ENCODE measurements around the gene ADARB2. TPM values are rescaled to one million over a fixed set of nuclear protein-coding genes. Genes with fewer than 3 reads are reported as not detected.

ADARB2 gene
- total and polyA plus RNA-seq, 3 experiments from 2014 or later: not detected

GRCh38 chr10:1525354-1526162, 211.8 kb downstream of the ADARB2 start:
- Histone ChIP-seq H3K36me3 (ENCODE audit: insufficient read depth, low read length) (no peaks in the 10 kb centered on the region), H3K4me3 (ENCODE audit: low read length) (no peak overlapping the region), H3K27me3 (ENCODE audit: insufficient read depth, low read length, poor library complexity, severe bottlenecking) (no peaks in the 10 kb centered on the region), H3K4me1 (ENCODE audit: insufficient read depth, low read length) (no peaks in the 10 kb centered on the region), H3K27ac (ENCODE audit: low read depth, low read length) (no peak overlapping the region), H3K9me3 (ENCODE audit: low read length) (no peaks in the 10 kb centered on the region)
- Mint-ChIP-seq H3K27ac (no peak overlapping the region), H3K9me3 (no peaks in the 10 kb centered on the region), H3K4me1 (no peaks in the 10 kb centered on the region), H3K27me3 (peaks cover 9 to 14% of the 10 kb centered on the region in 2 donors), H3K36me3 (no peaks in the 10 kb centered on the region), H3K4me3 (no peak overlapping the region)
- CTCF ChIA-PET: no interaction called here
- no peak for DNase-seq
- POLR2A ChIA-PET: no interaction called here

DNA sequence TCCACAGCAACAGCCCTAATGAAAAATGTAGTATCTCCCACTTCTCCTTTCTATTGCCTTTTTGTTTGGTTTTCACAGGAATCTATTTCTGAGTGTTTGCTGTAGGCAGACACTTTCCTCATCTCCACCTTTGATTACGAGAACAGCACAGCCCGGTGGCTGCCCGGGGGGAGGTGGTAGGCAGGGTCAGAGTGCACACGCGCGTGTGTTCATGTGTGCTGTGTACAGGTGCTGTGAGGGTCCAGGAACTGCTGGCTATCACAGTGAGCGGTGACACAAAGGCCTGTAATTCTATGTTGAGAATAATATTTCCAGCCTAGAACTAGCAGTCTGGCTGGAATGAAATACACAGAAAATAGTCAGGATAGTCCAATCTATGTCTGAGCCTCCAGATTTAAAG, 212.8 kb downstream of the ADARB2 start:
- Mint-ChIP-seq H3K36me3 (no peaks in the 10 kb centered on the region), H3K4me1 (no peaks in the 10 kb centered on the region), H3K9me3 (no peaks in the 10 kb centered on the region), H3K27ac (no peak overlapping the region), H3K27me3 (peaks cover 6 to 7% of the 10 kb centered on the region in 2 donors), H3K4me3 (no peak overlapping the region)
- POLR2A ChIA-PET: no interaction called here
- no peak for DNase-seq
- no peaks in the 10 kb centered on the region for H3K4me1 ChIP-seq (ENCODE audit: insufficient read depth, low read length)
- no peaks in the 10 kb centered on the region for H3K27me3 ChIP-seq (ENCODE audit: insufficient read depth, low read length, poor library complexity, severe bottlenecking)
- CTCF ChIA-PET: no interaction called here
- H3K36me3 ChIP-seq (ENCODE audit: insufficient read depth, low read length): no peaks in the 10 kb centered on the region
- no peaks in the 10 kb centered on the region for H3K9me3 ChIP-seq (ENCODE audit: low read length)
- no peak overlapping the region for H3K4me3 ChIP-seq (ENCODE audit: low read length)
- no peak overlapping the region for H3K27ac ChIP-seq (ENCODE audit: low read depth, low read length)

DNA sequence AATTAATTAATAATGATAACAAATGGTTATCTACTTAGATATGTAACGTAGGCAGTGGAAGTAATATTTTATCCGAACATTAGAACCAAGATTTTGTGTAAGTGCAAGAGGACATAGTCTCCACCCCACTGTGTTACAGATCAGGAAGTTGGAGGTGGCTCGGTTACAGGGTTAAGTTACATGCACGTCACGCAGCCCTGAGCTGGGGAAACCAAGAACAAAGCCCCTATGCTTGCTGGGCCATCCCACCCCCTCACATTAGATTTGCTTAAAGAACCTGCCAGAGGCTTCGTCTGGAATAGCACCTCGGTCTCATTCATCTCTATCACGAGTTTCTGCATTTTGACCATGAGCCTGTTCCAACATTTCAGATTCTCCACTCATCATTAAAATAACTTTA, 214.1 kb downstream of the ADARB2 start:
- DNase-seq: no peak
- no peaks in the 10 kb centered on the region for H3K36me3 ChIP-seq (ENCODE audit: insufficient read depth, low read length)
- H3K27ac ChIP-seq (ENCODE audit: low read depth, low read length): no peak overlapping the region
- Mint-ChIP-seq H3K27ac (no peak overlapping the region), H3K36me3 (no peaks in the 10 kb centered on the region), H3K9me3 (no peaks in the 10 kb centered on the region), H3K4me3 (no peak overlapping the region), H3K4me1 (no peaks in the 10 kb centered on the region), H3K27me3 (peaks cover 3% of the 10 kb centered on the region in 2 donors)
- H3K9me3 ChIP-seq (ENCODE audit: low read length): no peaks in the 10 kb centered on the region
- no peaks in the 10 kb centered on the region for H3K4me1 ChIP-seq (ENCODE audit: insufficient read depth, low read length)
- ChIA-PET CTCF (no interaction called here), POLR2A (no interaction called here)
- no peaks in the 10 kb centered on the region for H3K27me3 ChIP-seq (ENCODE audit: insufficient read depth, low read length, poor library complexity, severe bottlenecking)
- no peak overlapping the region for H3K4me3 ChIP-seq (ENCODE audit: low read length)

- no peak overlapping the region for H3K27ac ChIP-seq (ENCODE audit: low read depth, low read length)
- POLR2A ChIA-PET: no interaction called here
- H3K36me3 ChIP-seq (ENCODE audit: insufficient read depth, low read length): no peaks in the 10 kb centered on the region
- H3K9me3 ChIP-seq (ENCODE audit: low read length): no peaks in the 10 kb centered on the region
- no peak overlapping the region for H3K4me3 Mint-ChIP-seq
- H3K27me3 Mint-ChIP-seq: peaks cover 3% of the 10 kb centered on the region in 2 donors
- no peaks in the 10 kb centered on the region for H3K9me3 Mint-ChIP-seq
- no peak overlapping the region for H3K4me3 ChIP-seq (ENCODE audit: low read length)
- H3K4me1 Mint-ChIP-seq: no peaks in the 10 kb centered on the region
- H3K27ac Mint-ChIP-seq: no peak overlapping the region
- H3K36me3 Mint-ChIP-seq: no peaks in the 10 kb centered on the region
- CTCF ChIA-PET: no interaction called here
- H3K27me3 ChIP-seq (ENCODE audit: insufficient read depth, low read length, poor library complexity, severe bottlenecking): no peaks in the 10 kb centered on the region
- DNase-seq: no peak
- H3K4me1 ChIP-seq (ENCODE audit: insufficient read depth, low read length): no peaks in the 10 kb centered on the region
Observed at GRCh38 chr10:1522237-1522636, 215.1 kb downstream of the ADARB2 start.

GRCh38 chr10:1521741-1522140, 215.6 kb downstream of the ADARB2 start:
- Mint-ChIP-seq H3K4me1 (no peaks in the 10 kb centered on the region), H3K4me3 (no peak overlapping the region), H3K27ac (peak overlapping the region in 1 of 8 donors; percentile 7), H3K9me3 (no peaks in the 10 kb centered on the region), H3K27me3 (peaks cover 3% of the 10 kb centered on the region in 2 donors), H3K36me3 (no peaks in the 10 kb centered on the region)
- no peak for DNase-seq
- H3K27ac ChIP-seq (ENCODE audit: low read depth, low read length): no peak overlapping the region
- no peak overlapping the region for H3K4me3 ChIP-seq (ENCODE audit: low read length)
- no peaks in the 10 kb centered on the region for H3K36me3 ChIP-seq (ENCODE audit: insufficient read depth, low read length)
- ChIA-PET CTCF (no interaction called here), POLR2A (no interaction called here)
- H3K9me3 ChIP-seq (ENCODE audit: low read length): no peaks in the 10 kb centered on the region
- no peaks in the 10 kb centered on the region for H3K27me3 ChIP-seq (ENCODE audit: insufficient read depth, low read length, poor library complexity, severe bottlenecking)
- no peaks in the 10 kb centered on the region for H3K4me1 ChIP-seq (ENCODE audit: insufficient read depth, low read length)

GRCh38 chr10:1520909-1521565, 216.3 kb downstream of the ADARB2 start:
- no peak overlapping the region for H3K4me3 ChIP-seq (ENCODE audit: low read length)
- Mint-ChIP-seq H3K9me3 (no peaks in the 10 kb centered on the region), H3K4me1 (no peaks in the 10 kb centered on the region), H3K4me3 (no peak overlapping the region), H3K36me3 (no peaks in the 10 kb centered on the region), H3K27me3 (peaks cover 3% of the 10 kb centered on the region in 2 donors), H3K27ac (peak overlapping the region in 1 of 8 donors; percentile 35)
- no peak for DNase-seq
- no peaks in the 10 kb centered on the region for H3K27me3 ChIP-seq (ENCODE audit: insufficient read depth, low read length, poor library complexity, severe bottlenecking)
- POLR2A ChIA-PET: no interaction called here
- no peaks in the 10 kb centered on the region for H3K9me3 ChIP-seq (ENCODE audit: low read length)
- CTCF ChIA-PET: no interaction called here
- no peaks in the 10 kb centered on the region for H3K4me1 ChIP-seq (ENCODE audit: insufficient read depth, low read length)
- no peak overlapping the region for H3K27ac ChIP-seq (ENCODE audit: low read depth, low read length)
- H3K36me3 ChIP-seq (ENCODE audit: insufficient read depth, low read length): no peaks in the 10 kb centered on the region

GRCh38 chr10:1519391-1519790, 217.9 kb downstream of the ADARB2 start:
- ChIA-PET CTCF (no interaction called here), POLR2A (no interaction called here)
- no peak overlapping the region for H3K4me3 ChIP-seq (ENCODE audit: low read length)
- H3K27me3 ChIP-seq (ENCODE audit: insufficient read depth, low read length, poor library complexity, severe bottlenecking): no peaks in the 10 kb centered on the region
- H3K9me3 ChIP-seq (ENCODE audit: low read length): no peaks in the 10 kb centered on the region
- DNase-seq: no peak
- H3K4me3 Mint-ChIP-seq: no peak overlapping the region
- H3K27ac Mint-ChIP-seq: no peak overlapping the region
- no peaks in the 10 kb centered on the region for H3K4me1 ChIP-seq (ENCODE audit: insufficient read depth, low read length)
- no peak overlapping the region for H3K27ac ChIP-seq (ENCODE audit: low read depth, low read length)
- H3K9me3 Mint-ChIP-seq: no peaks in the 10 kb centered on the region
- no peaks in the 10 kb centered on the region for H3K36me3 Mint-ChIP-seq
- H3K36me3 ChIP-seq (ENCODE audit: insufficient read depth, low read length): no peaks in the 10 kb centered on the region
- H3K4me1 Mint-ChIP-seq: no peaks in the 10 kb centered on the region
- peaks cover 3% of the 10 kb centered on the region in 2 donors for H3K27me3 Mint-ChIP-seq

DNA sequence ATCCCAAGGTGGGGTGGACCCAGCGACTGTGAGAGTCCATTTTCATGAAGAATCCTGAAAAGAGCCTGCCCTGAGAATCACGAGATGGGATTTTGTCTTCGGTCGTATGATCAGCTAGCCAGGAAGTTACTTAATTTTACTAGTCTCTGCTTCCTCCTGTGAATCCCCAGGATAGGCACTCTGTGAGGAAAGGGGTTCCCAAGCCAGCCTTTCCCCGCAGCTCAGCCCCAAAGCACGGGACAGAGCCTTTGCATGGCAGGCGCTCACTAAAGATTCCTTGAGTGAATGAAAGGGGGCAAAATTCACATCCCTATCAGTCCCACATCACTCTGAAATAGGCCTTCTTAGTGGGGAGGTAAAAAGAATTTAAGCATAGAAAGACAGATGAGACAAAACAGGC, 219.6 kb downstream of the ADARB2 start:
- no peaks in the 10 kb centered on the region for H3K9me3 ChIP-seq (ENCODE audit: low read length)
- Mint-ChIP-seq H3K27me3 (peaks cover 2 to 4% of the 10 kb centered on the region in 2 donors), H3K9me3 (no peaks in the 10 kb centered on the region), H3K4me3 (no peak overlapping the region), H3K4me1 (no peaks in the 10 kb centered on the region), H3K36me3 (no peaks in the 10 kb centered on the region), H3K27ac (no peak overlapping the region)
- CTCF ChIA-PET: no interaction called here
- POLR2A ChIA-PET: no interaction called here
- no peak overlapping the region for H3K27ac ChIP-seq (ENCODE audit: low read depth, low read length)
- no peak overlapping the region for H3K4me3 ChIP-seq (ENCODE audit: low read length)
- H3K36me3 ChIP-seq (ENCODE audit: insufficient read depth, low read length): no peaks in the 10 kb centered on the region
- no peak for DNase-seq
- no peaks in the 10 kb centered on the region for H3K4me1 ChIP-seq (ENCODE audit: insufficient read depth, low read length)
- no peaks in the 10 kb centered on the region for H3K27me3 ChIP-seq (ENCODE audit: insufficient read depth, low read length, poor library complexity, severe bottlenecking)
